K562 (cell line): ENCODE data around the gene DMAC2L. TPM values are rescaled to one million over a fixed set of nuclear protein-coding genes. Genes with fewer than 3 reads are reported as not detected.

Source experiments
- CREBBP ChIP-seq: IDR thresholded peaks from one replicate; pipeline ENCODE4 v1.6.1; 2012; ENCODE audit warnings: low read depth, mild to moderate bottlenecking, control low read depth, inconsistent platforms, low read length
- FOS ChIP-seq: IDR thresholded peaks from 3 replicates; pipeline ENCODE4 v1.6.1; 2011; ENCODE audit not compliant: insufficient read length; ENCODE audit errors: extremely low read depth
- GABPB2 ChIP-seq: fragments of 250-450 bp; sonication (Bioruptor Pico); conservative IDR thresholded peaks from 2 replicates; pipeline ENCODE4 v1.5.1; 2021; ENCODE audit warnings: mild to moderate bottlenecking
- HDAC2 ChIP-seq: fragments of 450-650 bp; IDR thresholded peaks from 2 replicates; pipeline ENCODE4 v1.6.1; 2016; ENCODE audit warnings: mild to moderate bottlenecking
- HDAC3 ChIP-seq: fragments of 450-650 bp; IDR thresholded peaks from 2 replicates; pipeline ENCODE4 v1.6.1; 2018; ENCODE audit warnings: borderline replicate concordance, mild to moderate bottlenecking, moderate library complexity; ENCODE audit not compliant: partially characterized antibody
- POU5F1 ChIP-seq: fragments of 150-350 bp; IDR thresholded peaks from 2 replicates; pipeline ENCODE4 v1.6.1; 2014; ENCODE audit warnings: borderline replicate concordance, low read length, low read depth, mild to moderate bottlenecking; ENCODE audit not compliant: partially characterized antibody
- PURB ChIP-seq: sonication (generic); formaldehyde crosslinking; IDR thresholded peaks from 2 replicates; pipeline ENCODE4 v1.9.0; 2021; ENCODE audit warnings: low read depth, mild to moderate bottlenecking, missing genetic modification reagents
- STAT5B ChIP-seq: fragments of 250-450 bp; sonication (Bioruptor Pico); IDR thresholded peaks from 2 replicates; pipeline ENCODE4 v1.8.0; 2021; ENCODE audit warnings: mild to moderate bottlenecking, inconsistent platforms
- XRCC4 ChIP-seq: IDR thresholded peaks from one replicate; pipeline ENCODE4 v1.6.1; 2011; ENCODE audit not compliant: insufficient read depth, insufficient read length; ENCODE audit errors: extremely low read depth
- ZBTB17 ChIP-seq: fragments of 450-650 bp; formaldehyde crosslinking; IDR thresholded peaks from 2 replicates; pipeline ENCODE4 v1.4.0; 2020; ENCODE audit warnings: mild to moderate bottlenecking
- ZC3H4 ChIP-seq: sonication (generic); formaldehyde crosslinking; IDR thresholded peaks from 2 replicates; pipeline ENCODE4 v1.9.0; 2021; ENCODE audit warnings: missing genetic modification reagents, borderline replicate concordance
- ZNF133 ChIP-seq: fragments of 250-450 bp; sonication (Bioruptor Pico); IDR thresholded peaks from 2 replicates; pipeline ENCODE4 v1.4.0; 2020; ENCODE audit warnings: mild to moderate bottlenecking
- ZNF76 ChIP-seq: fragments of 250-450 bp; sonication (Bioruptor Pico); IDR thresholded peaks from 2 replicates; pipeline ENCODE4 v1.4.0; 2020; ENCODE audit warnings: mild to moderate bottlenecking, moderate library complexity, borderline replicate concordance
- polyA plus RNA-seq, 8 experiments: library from polyadenylated mRNA; depleted of rRNA in 4 of 8; stranded (reverse) in 5 of 8; unstranded in 3 of 8; fragments of >200 nt; fragmentation: Nextera tagmentation in 2 of 8; fragmentation: Illumina TruSeq in 1 of 8; extraction: Ambion mirVana in 2 of 8; extraction: Trizol in 1 of 8; gene quantifications; 2 replicates each; pipeline versions ENCODE4 v1.2.1 to v1.2.3, GENCODE V29; 2011 to 2014; ENCODE audit warnings: inconsistent platforms in 1 of 8, missing spikeins in 1 of 8
- total RNA-seq, 7 experiments: library from RNA; depleted of rRNA in 6 of 7; stranded (reverse); fragments of >200 nt in 6 of 7; fragmentation: Illumina TruSeq in 2 of 7; extraction: Trizol in 2 of 7; gene quantifications; 2 replicates each; pipeline versions ENCODE4 v1.2.1 to v1.2.3, GENCODE V29; 2011 to 2021; ENCODE audit warnings: low replicate concordance in 1 of 7
- TF ChIP-seq, protein P1 (sequence below): sonication (generic); formaldehyde crosslinking; IDR thresholded peaks from 2 replicates; pipeline ENCODE4 v1.8.0; 2022; ENCODE audit warnings: mild to moderate bottlenecking, missing genetic modification reagents
- TF ChIP-seq, protein P2 (sequence below): fragments of 450-650 bp; formaldehyde crosslinking; IDR thresholded peaks from 2 replicates; pipeline ENCODE4 v1.4.0; 2020; ENCODE audit warnings: mild to moderate bottlenecking
- TF ChIP-seq, protein P3 (sequence below): fragments of 450-650 bp; IDR thresholded peaks from 2 replicates; pipeline ENCODE4 v1.6.1; 2016; ENCODE audit warnings: mild to moderate bottlenecking
- TF ChIP-seq, protein P4 (sequence below): fragments of 200-800 bp; sonication (Bioruptor generic); IDR thresholded peaks from 2 replicates; pipeline ENCODE4 v1.6.1; 2016; ENCODE audit warnings: missing genetic modification characterization, missing compliant biosample characterization
- TF ChIP-seq, protein P5 (sequence below): sonication (generic); formaldehyde crosslinking; IDR thresholded peaks from 2 replicates; pipeline ENCODE4 v1.5.0; 2020; ENCODE audit warnings: missing genetic modification reagents

Gene DMAC2L
- total and polyA plus RNA-seq, 9 of the 15 experiments (the other 6 are each of a cell fraction or from before 2014, with no cell fraction given): 4.0 to 37.2 (median 9.3) TPM

DNA sequence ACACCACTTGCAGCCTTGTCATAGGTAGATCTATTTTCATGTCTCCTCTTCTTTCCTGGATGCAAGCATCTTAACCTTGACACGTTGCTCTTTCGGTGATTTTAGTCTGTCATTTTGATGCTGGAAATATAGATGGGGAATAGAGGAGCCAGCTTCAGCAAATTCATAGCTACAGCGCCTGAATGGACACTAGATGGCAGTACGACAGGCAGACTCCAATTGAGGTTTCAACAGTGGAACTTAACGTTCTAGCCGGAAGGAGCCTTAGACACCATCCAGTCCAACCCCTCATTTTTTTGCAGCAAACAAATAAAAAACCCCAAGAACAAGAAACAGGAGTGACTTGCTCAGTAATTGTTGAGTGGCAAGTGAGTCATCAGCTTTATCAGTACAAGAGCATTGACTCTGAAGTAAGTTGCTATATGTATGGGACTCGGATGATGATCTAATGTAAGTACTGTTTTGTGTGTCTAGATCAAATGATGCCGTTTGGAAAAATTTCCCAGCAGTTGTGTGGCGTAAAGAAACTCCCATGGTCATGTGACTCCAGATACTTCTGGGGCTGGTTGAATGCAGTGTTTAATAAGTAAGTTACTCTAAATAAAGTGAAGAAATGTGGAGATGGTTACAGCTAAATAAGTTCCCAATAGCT lies 9.0 kb downstream of the DMAC2L start (continued):
- TF ChIP-seq ZNF76 (no peak), CREBBP (no peak), XRCC4 (no peak), FOS (peak; percentile 43), ZC3H4 (CRISPR knock-in tag) (no peak), ZNF133 (CRISPR knock-in tag) (no peak), GABPB2 (CRISPR knock-in tag) (no peak), ZBTB17 (no peak), HDAC3 (no peak), POU5F1 (no peak), STAT5B (CRISPR knock-in tag) (no peak), PURB (CRISPR knock-in tag) (no peak), HDAC2 (0 out of 2 replicates have a peak, but pooled peaks have one; percentile 65)
- TF ChIP-seq, protein P1, sequence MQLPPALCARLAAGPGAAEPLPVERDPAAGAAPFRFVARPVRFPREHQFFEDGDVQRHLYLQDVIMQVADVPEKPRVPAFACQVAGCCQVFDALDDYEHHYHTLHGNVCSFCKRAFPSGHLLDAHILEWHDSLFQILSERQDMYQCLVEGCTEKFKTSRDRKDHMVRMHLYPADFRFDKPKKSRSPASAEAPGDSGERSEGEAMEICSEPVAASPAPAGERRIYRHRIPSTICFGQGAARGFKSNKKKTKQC (CRISPR knock-in tag): no peak
- TF ChIP-seq, protein P2, sequence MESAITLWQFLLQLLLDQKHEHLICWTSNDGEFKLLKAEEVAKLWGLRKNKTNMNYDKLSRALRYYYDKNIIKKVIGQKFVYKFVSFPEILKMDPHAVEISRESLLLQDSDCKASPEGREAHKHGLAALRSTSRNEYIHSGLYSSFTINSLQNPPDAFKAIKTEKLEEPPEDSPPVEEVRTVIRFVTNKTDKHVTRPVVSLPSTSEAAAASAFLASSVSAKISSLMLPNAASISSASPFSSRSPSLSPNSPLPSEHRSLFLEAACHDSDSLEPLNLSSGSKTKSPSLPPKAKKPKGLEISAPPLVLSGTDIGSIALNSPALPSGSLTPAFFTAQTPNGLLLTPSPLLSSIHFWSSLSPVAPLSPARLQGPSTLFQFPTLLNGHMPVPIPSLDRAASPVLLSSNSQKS: no peak
- TF ChIP-seq, protein P3, sequence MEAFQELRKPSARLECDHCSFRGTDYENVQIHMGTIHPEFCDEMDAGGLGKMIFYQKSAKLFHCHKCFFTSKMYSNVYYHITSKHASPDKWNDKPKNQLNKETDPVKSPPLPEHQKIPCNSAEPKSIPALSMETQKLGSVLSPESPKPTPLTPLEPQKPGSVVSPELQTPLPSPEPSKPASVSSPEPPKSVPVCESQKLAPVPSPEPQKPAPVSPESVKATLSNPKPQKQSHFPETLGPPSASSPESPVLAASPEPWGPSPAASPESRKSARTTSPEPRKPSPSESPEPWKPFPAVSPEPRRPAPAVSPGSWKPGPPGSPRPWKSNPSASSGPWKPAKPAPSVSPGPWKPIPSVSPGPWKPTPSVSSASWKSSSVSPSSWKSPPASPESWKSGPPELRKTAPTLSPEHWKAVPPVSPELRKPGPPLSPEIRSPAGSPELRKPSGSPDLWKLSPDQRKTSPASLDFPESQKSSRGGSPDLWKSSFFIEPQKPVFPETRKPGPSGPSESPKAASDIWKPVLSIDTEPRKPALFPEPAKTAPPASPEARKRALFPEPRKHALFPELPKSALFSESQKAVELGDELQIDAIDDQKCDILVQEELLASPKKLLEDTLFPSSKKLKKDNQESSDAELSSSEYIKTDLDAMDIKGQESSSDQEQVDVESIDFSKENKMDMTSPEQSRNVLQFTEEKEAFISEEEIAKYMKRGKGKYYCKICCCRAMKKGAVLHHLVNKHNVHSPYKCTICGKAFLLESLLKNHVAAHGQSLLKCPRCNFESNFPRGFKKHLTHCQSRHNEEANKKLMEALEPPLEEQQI: 0 out of 2 replicates have a peak, but pooled peaks have one; percentile 29
- TF ChIP-seq, protein P4, sequence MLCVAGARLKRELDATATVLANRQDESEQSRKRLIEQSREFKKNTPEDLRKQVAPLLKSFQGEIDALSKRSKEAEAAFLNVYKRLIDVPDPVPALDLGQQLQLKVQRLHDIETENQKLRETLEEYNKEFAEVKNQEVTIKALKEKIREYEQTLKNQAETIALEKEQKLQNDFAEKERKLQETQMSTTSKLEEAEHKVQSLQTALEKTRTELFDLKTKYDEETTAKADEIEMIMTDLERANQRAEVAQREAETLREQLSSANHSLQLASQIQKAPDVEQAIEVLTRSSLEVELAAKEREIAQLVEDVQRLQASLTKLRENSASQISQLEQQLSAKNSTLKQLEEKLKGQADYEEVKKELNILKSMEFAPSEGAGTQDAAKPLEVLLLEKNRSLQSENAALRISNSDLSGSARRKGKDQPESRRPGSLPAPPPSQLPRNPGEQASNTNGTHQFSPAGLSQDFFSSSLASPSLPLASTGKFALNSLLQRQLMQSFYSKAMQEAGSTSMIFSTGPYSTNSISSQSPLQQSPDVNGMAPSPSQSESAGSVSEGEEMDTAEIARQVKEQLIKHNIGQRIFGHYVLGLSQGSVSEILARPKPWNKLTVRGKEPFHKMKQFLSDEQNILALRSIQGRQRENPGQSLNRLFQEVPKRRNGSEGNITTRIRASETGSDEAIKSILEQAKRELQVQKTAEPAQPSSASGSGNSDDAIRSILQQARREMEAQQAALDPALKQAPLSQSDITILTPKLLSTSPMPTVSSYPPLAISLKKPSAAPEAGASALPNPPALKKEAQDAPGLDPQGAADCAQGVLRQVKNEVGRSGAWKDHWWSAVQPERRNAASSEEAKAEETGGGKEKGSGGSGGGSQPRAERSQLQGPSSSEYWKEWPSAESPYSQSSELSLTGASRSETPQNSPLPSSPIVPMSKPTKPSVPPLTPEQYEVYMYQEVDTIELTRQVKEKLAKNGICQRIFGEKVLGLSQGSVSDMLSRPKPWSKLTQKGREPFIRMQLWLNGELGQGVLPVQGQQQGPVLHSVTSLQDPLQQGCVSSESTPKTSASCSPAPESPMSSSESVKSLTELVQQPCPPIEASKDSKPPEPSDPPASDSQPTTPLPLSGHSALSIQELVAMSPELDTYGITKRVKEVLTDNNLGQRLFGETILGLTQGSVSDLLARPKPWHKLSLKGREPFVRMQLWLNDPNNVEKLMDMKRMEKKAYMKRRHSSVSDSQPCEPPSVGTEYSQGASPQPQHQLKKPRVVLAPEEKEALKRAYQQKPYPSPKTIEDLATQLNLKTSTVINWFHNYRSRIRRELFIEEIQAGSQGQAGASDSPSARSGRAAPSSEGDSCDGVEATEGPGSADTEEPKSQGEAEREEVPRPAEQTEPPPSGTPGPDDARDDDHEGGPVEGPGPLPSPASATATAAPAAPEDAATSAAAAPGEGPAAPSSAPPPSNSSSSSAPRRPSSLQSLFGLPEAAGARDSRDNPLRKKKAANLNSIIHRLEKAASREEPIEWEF (CRISPR knock-in tag): no peak
- TF ChIP-seq, protein P5, sequence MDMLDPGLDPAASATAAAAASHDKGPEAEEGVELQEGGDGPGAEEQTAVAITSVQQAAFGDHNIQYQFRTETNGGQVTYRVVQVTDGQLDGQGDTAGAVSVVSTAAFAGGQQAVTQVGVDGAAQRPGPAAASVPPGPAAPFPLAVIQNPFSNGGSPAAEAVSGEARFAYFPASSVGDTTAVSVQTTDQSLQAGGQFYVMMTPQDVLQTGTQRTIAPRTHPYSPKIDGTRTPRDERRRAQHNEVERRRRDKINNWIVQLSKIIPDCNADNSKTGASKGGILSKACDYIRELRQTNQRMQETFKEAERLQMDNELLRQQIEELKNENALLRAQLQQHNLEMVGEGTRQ: peak; percentile 67
